ENCODE data around the gene FMNL3.

DNA sequence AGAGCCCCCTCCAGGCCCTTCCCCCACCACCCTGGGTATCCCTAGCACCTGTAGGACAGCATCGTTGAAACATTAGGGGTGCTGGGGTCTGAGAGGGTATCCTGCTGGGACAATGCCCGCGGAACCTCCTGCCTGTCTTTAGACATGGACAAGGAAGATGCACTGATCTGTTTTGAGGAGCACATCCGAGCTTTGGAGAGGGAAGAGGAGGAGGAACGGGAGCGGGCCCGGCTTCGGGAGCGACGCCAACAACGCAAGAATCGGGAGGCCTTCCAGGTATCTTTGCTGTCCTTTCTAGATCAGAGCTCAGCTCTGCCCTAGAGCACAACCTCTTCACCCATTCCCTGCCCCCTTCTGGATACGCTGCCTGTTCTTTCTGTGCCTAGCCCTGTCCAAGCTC is 70.6 kb downstream of the FMNL3 start:
- TF ChIP-seq MBD4 (IDR thresholded peaks at IDR 0.05; ENCODE audit: borderline replicate concordance, low read length): no peak
- TF ChIP-seq, protein P1, sequence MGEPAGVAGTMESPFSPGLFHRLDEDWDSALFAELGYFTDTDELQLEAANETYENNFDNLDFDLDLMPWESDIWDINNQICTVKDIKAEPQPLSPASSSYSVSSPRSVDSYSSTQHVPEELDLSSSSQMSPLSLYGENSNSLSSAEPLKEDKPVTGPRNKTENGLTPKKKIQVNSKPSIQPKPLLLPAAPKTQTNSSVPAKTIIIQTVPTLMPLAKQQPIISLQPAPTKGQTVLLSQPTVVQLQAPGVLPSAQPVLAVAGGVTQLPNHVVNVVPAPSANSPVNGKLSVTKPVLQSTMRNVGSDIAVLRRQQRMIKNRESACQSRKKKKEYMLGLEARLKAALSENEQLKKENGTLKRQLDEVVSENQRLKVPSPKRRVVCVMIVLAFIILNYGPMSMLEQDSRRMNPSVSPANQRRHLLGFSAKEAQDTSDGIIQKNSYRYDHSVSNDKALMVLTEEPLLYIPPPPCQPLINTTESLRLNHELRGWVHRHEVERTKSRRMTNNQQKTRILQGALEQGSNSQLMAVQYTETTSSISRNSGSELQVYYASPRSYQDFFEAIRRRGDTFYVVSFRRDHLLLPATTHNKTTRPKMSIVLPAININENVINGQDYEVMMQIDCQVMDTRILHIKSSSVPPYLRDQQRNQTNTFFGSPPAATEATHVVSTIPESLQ (CRISPR knock-in tag; conservative IDR thresholded peaks at IDR 0.05): no peak
- no peak for TF ChIP-seq CEBPZ (IDR thresholded peaks at IDR 0.05; ENCODE audit: low read length)
- TF ChIP-seq CBX1 (IDR thresholded peaks at IDR 0.05; ENCODE audit: low read depth): no peak
